ENCODE results near the gene SPDYA.

Gene SPDYA

GRCh38 chr2:28809927-28810326 lies 707 bp upstream of the SPDYA start:
- Histone ChIP-seq H3K4me1 (peaks cover 0 to 17% (median 12%) of the 10 kb centered on the region in 4 donors), H3K27me3 (no peaks in the 10 kb centered on the region), H3K4me3 (peak overlapping the region; percentile 47 to 53), H3K36me3 (peaks cover 19 to 30% (median 23%) of the 10 kb centered on the region in 3 donors), H3K27ac (peak overlapping the region; percentile 11 to 52), H3K9me3 (no peaks in the 10 kb centered on the region)
- no peak for DNase-seq
- TF ChIP-seq CTCF (IDR thresholded peaks at IDR 0.05) = no peak
- intact Hi-C loops (cut with DNase I; ENCODE audit: low total_unique reads) = no loop called here

GRCh38 chr2:28818053-28818452 lies 7.4 kb downstream of the SPDYA start:
- no peak for DNase-seq
- intact Hi-C loops (cut with DNase I; ENCODE audit: low total_unique reads) = no loop called here
- Histone ChIP-seq H3K9me3 (no peaks in the 10 kb centered on the region), H3K36me3 (no peaks in the 10 kb centered on the region), H3K27me3 (no peaks in the 10 kb centered on the region), H3K4me1 (no peaks in the 10 kb centered on the region), H3K4me3 (no peak overlapping the region), H3K27ac (no peak overlapping the region)
- TF ChIP-seq CTCF (IDR thresholded peaks at IDR 0.05) = no peak

- intact Hi-C loops (cut with DNase I; ENCODE audit: low total_unique reads) = no loop called here
Observed at GRCh38 chr2:28821295-28821958, 10.8 kb downstream of the SPDYA start.

GRCh38 chr2:28822036-28822435 lies 11.4 kb downstream of the SPDYA start:
- no peak for TF ChIP-seq CTCF (IDR thresholded peaks at IDR 0.05)
- no peak overlapping the region for H3K27ac ChIP-seq
- no peak overlapping the region for H3K4me3 ChIP-seq
- no peaks in the 10 kb centered on the region for H3K4me1 ChIP-seq
- no peaks in the 10 kb centered on the region for H3K27me3 ChIP-seq
- DNase-seq = no peak
- H3K9me3 ChIP-seq = no peaks in the 10 kb centered on the region
- intact Hi-C loops (cut with DNase I; ENCODE audit: low total_unique reads) = no loop called here
- H3K36me3 ChIP-seq = no peaks in the 10 kb centered on the region

More at GRCh38 chr2:28821295-28821958, 10.8 kb downstream of the SPDYA start:
- H3K4me1 ChIP-seq = no peaks in the 10 kb centered on the region
- H3K9me3 ChIP-seq = no peaks in the 10 kb centered on the region
- peak; percentile 64 to 70 for TF ChIP-seq CTCF (IDR thresholded peaks at IDR 0.05)
- H3K36me3 ChIP-seq = no peaks in the 10 kb centered on the region
- no peaks in the 10 kb centered on the region for H3K27me3 ChIP-seq
- H3K4me3 ChIP-seq = no peak overlapping the region
- DNase-seq = no peak
- no peak overlapping the region for H3K27ac ChIP-seq

GRCh38 chr2:28824207-28824606 lies 13.6 kb downstream of the SPDYA start:
- no peaks in the 10 kb centered on the region for H3K27me3 ChIP-seq
- H3K9me3 ChIP-seq = no peaks in the 10 kb centered on the region
- H3K4me1 ChIP-seq = no peaks in the 10 kb centered on the region
- no peak overlapping the region for H3K4me3 ChIP-seq
- intact Hi-C loops (cut with DNase I; ENCODE audit: low total_unique reads) = no loop called here
- TF ChIP-seq CTCF (IDR thresholded peaks at IDR 0.05) = no peak
- no peaks in the 10 kb centered on the region for H3K36me3 ChIP-seq
- no peak overlapping the region for H3K27ac ChIP-seq
- DNase-seq = no peak

- intact Hi-C loops (cut with DNase I; ENCODE audit: low total_unique reads) = no loop called here
- H3K27me3 ChIP-seq = no peaks in the 10 kb centered on the region
- H3K9me3 ChIP-seq = no peaks in the 10 kb centered on the region
- H3K4me1 ChIP-seq = no peaks in the 10 kb centered on the region
- H3K27ac ChIP-seq = no peak overlapping the region
- no peak for TF ChIP-seq CTCF (IDR thresholded peaks at IDR 0.05)
- H3K4me3 ChIP-seq = no peak overlapping the region
- H3K36me3 ChIP-seq = no peaks in the 10 kb centered on the region
- no peak for DNase-seq
Observed at GRCh38 chr2:28824870-28825269, 14.2 kb downstream of the SPDYA start.

Data from tibial artery (tissue), 4 donors.